Trophoblast cell (in vitro differentiated cells and primary cell): ENCODE data around the gene BLVRB.
"Not testable (repeated sequence)": the region's sequence is repeated elsewhere in the genome, so short reads cannot be mapped to it uniquely, and the experiment has no call there.

ENCODE experiments used
- DNase-seq, 2 donors: peaks; one replicate each; pipeline ENCODE4 v3.0.0-alpha.2; 2016
- H2AFZ ChIP-seq: 2 replicates; pipeline ENCODE4 v1.6.1; 2013; ENCODE audit warnings: low read length, moderate library complexity, mild to moderate bottlenecking; ENCODE audit not compliant: insufficient read depth, poor library complexity
- H2AK5ac ChIP-seq: 2 replicates; pipeline ENCODE4 v1.6.1; 2013; ENCODE audit warnings: mild to moderate bottlenecking, low read length
- H2BK120ac ChIP-seq: 2 replicates; pipeline ENCODE4 v1.6.1; 2013; ENCODE audit warnings: low read length, mild to moderate bottlenecking, moderate library complexity; ENCODE audit not compliant: insufficient read depth, poor library complexity
- H2BK12ac ChIP-seq: 2 replicates; pipeline ENCODE4 v1.6.1; 2013; ENCODE audit warnings: mild to moderate bottlenecking, low read length, moderate library complexity
- H2BK5ac ChIP-seq: 2 replicates; pipeline ENCODE4 v1.6.1; 2013; ENCODE audit warnings: low read length, low read depth, moderate library complexity, mild to moderate bottlenecking; ENCODE audit not compliant: poor library complexity
- H3K14ac ChIP-seq: 2 replicates; pipeline ENCODE4 v1.6.1; 2013; ENCODE audit warnings: mild to moderate bottlenecking, low read length
- H3K18ac ChIP-seq: 2 replicates; pipeline ENCODE4 v1.6.1; 2013; ENCODE audit warnings: mild to moderate bottlenecking, low read length
- H3K23ac ChIP-seq: 2 replicates; pipeline ENCODE4 v1.6.1; 2013; ENCODE audit warnings: low read length
- H3K27ac ChIP-seq: 2 replicates; pipeline ENCODE4 v1.5.1; 2013; ENCODE audit warnings: low read depth, mild to moderate bottlenecking, inconsistent platforms, low read length, moderate library complexity
- H3K27me3 ChIP-seq: 2 replicates; pipeline ENCODE4 v1.6.1; 2013; ENCODE audit warnings: inconsistent platforms, mild to moderate bottlenecking, low read length, moderate library complexity; ENCODE audit not compliant: insufficient read depth
- H3K36me3 ChIP-seq, 2 experiments: 1 replicate in 1 of 2; 2 replicates in 1 of 2; pipeline ENCODE4 v1.6.1; 2013; ENCODE audit warnings: low read length in 2 of 2, mild to moderate bottlenecking in 2 of 2, moderate library complexity in 1 of 2; ENCODE audit not compliant: insufficient read depth in 2 of 2, control insufficient read depth in 1 of 2
- H3K4ac ChIP-seq: 2 replicates; pipeline ENCODE4 v1.6.1; 2013; ENCODE audit warnings: low read depth, mild to moderate bottlenecking, low read length, moderate library complexity
- H3K4me1 ChIP-seq, 2 experiments: 1 replicate in 1 of 2; 2 replicates in 1 of 2; pipeline ENCODE4 v1.6.1; 2013; ENCODE audit warnings: low read length in 2 of 2, mild to moderate bottlenecking in 2 of 2, moderate library complexity in 1 of 2; ENCODE audit not compliant: insufficient read depth in 2 of 2, control insufficient read depth in 1 of 2
- H3K4me2 ChIP-seq: 2 replicates; pipeline ENCODE4 v1.6.1; 2013; ENCODE audit warnings: inconsistent platforms, mild to moderate bottlenecking, low read length, moderate library complexity
- H3K4me3 ChIP-seq: 2 replicates; pipeline ENCODE4 v1.5.1; 2013; ENCODE audit warnings: mild to moderate bottlenecking, low read depth, low read length, inconsistent platforms
- H3K79me1 ChIP-seq: one replicate; pipeline ENCODE4 v1.6.1; 2013; ENCODE audit warnings: low read length
- H3K79me2 ChIP-seq: 2 replicates; pipeline ENCODE4 v1.6.1; 2013; ENCODE audit warnings: low read length, mild to moderate bottlenecking; ENCODE audit not compliant: control insufficient read depth, insufficient read depth, poor library complexity
- H3K9ac ChIP-seq: 2 replicates; pipeline ENCODE4 v1.6.1; 2013; ENCODE audit warnings: mild to moderate bottlenecking, low read length
- H3K9me3 ChIP-seq: 2 replicates; pipeline ENCODE4 v1.6.1; 2013; ENCODE audit warnings: low read depth, mild to moderate bottlenecking, control low read depth, inconsistent platforms, low read length; ENCODE audit not compliant: insufficient read depth
- H4K12ac ChIP-seq: 2 replicates; pipeline ENCODE4 v1.6.1; 2013; ENCODE audit warnings: low read depth, mild to moderate bottlenecking, low read length, moderate library complexity
- H4K8ac ChIP-seq: 2 replicates; pipeline ENCODE4 v1.6.1; 2013; ENCODE audit warnings: low read depth, mild to moderate bottlenecking, low read length, moderate library complexity
- H4K91ac ChIP-seq: one replicate; pipeline ENCODE4 v1.6.1; 2013; ENCODE audit warnings: low read depth, mild to moderate bottlenecking, low read length, moderate library complexity
- WGBS: extraction: QIAGEN DNeasy Blood & Tissue Kit; methylation state at CpG from one replicate; pipeline ENCODE4 v1.1.7; 2013; ENCODE audit warnings: missing lambda C conversion rate; ENCODE audit not compliant: insufficient read length, insufficient coverage; ENCODE audit errors: extremely low coverage; 5-methylcytosine and 5-hydroxymethylcytosine counted together

The BLVRB gene

DNA sequence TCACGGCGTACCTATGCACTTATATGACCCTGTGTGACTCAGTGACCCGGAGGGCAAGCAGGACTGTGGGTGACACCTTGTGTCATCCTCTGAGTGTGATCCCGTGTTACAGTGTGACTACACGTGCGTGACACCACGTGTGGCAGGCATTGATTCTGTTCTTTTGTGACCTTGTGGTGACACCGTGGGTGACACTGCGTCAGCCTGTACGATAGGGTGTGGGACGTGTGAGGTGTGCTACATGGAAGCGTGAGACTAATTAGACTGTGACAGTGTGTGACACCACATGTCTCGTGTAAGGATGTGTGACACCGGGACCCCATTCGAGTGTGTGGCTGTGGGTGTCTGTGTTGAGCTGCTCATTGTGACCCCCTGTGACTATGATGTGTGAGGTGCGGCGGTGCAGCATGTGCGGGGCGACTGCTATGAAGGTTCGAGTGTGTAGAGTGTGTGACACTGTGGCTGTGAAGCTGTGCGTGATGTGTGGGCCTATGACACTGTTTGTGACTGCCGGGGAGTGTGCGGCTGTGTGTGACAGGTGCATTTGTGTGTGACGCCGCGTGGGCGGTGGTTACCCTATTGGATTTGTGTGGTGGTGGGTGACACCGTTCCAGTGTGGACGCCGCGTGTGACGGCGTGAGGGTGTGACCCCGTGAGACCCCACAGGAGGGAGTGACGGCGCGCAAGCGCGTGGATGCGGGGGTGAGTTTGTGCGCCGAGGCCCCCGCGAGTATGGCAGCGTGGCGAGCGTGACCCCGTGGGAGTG is 857 bp upstream of the BLVRB start:
- Histone ChIP-seq H2BK120ac (no peak overlapping the region), H4K12ac (no peak overlapping the region)
- DNase-seq = peak; percentile 87 to 88

DNA sequence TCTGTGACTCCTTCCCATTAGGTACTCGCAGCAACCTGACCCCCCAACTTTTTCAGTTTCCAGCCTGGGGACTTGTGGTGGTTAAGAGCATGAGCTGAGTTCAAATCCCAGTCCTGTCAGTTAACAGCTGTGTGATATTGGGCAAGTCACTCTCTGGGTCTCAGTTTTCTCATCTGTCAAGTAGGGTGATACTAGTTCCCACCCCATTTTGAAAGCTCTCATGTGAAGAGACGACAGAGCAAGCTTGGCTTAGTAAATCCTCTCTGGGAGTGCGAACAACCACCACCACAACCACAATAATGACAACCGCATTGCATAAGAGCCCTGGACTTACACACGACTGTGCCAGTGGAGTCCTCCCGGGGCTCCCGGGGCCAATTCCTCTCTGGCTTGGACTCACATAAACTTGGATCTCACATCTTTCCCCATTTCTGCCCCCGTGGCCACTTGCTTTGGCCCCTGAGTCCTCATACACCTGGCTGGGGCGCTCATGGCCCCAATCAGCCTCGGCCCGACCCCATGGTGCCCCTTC is 454 bp downstream of the BLVRB start:
- H2BK5ac ChIP-seq = no peak overlapping the region
- H2BK120ac ChIP-seq = peak overlapping the region; percentile 75
- no CpG with 5 or more reads among the region's 11 CpGs for WGBS
- H3K36me3 ChIP-seq = no peaks in the 10 kb centered on the region
- no peak overlapping the region for H3K23ac ChIP-seq
- peaks cover 16% of the 10 kb centered on the region for H3K27me3 ChIP-seq
- H3K79me1 ChIP-seq = peaks cover 10% of the 10 kb centered on the region
- peak overlapping the region; percentile 77 for H3K4me3 ChIP-seq
- peak overlapping the region; percentile 1 for H4K91ac ChIP-seq
- peak overlapping the region; percentile 83 for H2AK5ac ChIP-seq
- H3K14ac ChIP-seq = peak overlapping the region; percentile 76
- no peak overlapping the region for H2BK12ac ChIP-seq
- peak overlapping the region; percentile 28 for H3K9ac ChIP-seq
- H3K4me1 ChIP-seq = peaks cover 11 to 16% of the 10 kb centered on the region in 2 experiments
- H3K4me2 ChIP-seq = peak overlapping the region; percentile 74
- H3K18ac ChIP-seq = peak overlapping the region; percentile 31
- peak; percentile 52 to 61 for DNase-seq
- H3K27ac ChIP-seq = no peak overlapping the region
- peak overlapping the region; percentile 6 for H3K4ac ChIP-seq
- H4K8ac ChIP-seq = no peak overlapping the region
- no peaks in the 10 kb centered on the region for H3K79me2 ChIP-seq
- peaks cover 12% of the 10 kb centered on the region for H3K9me3 ChIP-seq
- peak overlapping the region; percentile 53 for H2AFZ ChIP-seq
- no peak overlapping the region for H4K12ac ChIP-seq

More for the DNA sequence above, 857 bp upstream of the BLVRB start:
- peak overlapping the region; percentile 57 for H3K4me2 ChIP-seq
- H4K91ac ChIP-seq = no peak overlapping the region
- H3K9me3 ChIP-seq = peaks cover 12% of the 10 kb centered on the region
- H3K23ac ChIP-seq = no peak overlapping the region
- no peaks in the 10 kb centered on the region for H3K79me2 ChIP-seq
- no CpG with 5 or more reads among the region's 48 CpGs for WGBS
- no peaks in the 10 kb centered on the region for H3K36me3 ChIP-seq
- no peak overlapping the region for H2AFZ ChIP-seq
- no peak overlapping the region for H2AK5ac ChIP-seq
- no peak overlapping the region for H3K4ac ChIP-seq
- no peak overlapping the region for H3K18ac ChIP-seq
- H4K8ac ChIP-seq = no peak overlapping the region
- H2BK12ac ChIP-seq = no peak overlapping the region
- peak overlapping the region; percentile 62 for H3K4me3 ChIP-seq
- no peak overlapping the region for H3K27ac ChIP-seq
- H3K4me1 ChIP-seq = peaks cover 11 to 16% of the 10 kb centered on the region in 2 experiments
- no peak overlapping the region for H3K9ac ChIP-seq
- H3K14ac ChIP-seq = no peak overlapping the region
- no peak overlapping the region for H2BK5ac ChIP-seq
- peaks cover 16% of the 10 kb centered on the region for H3K27me3 ChIP-seq
- H3K79me1 ChIP-seq = peaks cover 10% of the 10 kb centered on the region

DNA sequence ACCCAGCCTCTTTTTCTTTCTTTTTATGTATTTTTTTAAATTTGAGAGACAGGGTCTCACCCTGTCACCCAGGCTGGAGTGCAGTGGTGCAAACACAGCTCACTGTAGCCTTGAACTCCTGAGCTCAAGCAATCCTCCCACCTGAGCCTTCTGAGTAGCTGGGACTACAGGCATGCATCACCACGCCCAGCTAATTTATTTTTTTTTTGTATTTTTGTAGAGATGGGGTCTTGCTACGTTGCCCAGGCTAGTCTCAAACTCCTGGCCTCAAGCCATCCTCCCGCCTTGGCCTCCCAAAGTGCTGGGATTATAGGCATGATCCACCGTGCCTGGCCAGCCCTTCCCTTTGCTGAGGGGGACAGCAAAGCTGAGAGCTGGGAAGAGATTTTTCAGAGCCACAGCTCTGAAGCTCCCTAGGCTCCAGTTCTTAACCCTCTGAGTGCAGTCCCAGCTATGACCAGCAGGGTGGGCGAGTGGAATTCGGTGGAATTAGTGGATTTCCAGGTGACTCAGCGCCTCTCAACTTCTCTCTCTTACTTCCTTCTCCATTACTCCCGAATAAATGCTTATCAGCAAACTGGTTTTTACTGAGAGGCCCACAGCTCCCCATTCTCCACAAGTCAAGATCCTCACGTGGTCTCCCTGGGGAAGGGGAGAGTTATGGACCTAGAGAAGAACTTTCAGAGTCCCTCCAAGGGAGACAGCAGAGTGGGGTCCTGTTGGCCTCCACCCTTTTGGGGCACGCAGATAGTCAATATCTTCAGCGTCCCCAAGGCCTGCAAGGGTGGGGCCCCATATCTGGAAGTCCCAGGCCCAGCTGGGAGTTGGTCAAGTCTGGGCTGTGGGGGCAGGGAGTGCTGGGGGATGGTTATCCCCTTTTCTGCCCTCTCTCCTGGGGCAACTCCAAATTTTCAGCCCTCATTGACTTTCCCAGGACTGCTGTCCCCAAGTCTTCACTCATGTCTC is 1.2 kb downstream of the BLVRB start:
- H4K91ac ChIP-seq = peak overlapping the region; percentile 70
- H3K14ac ChIP-seq = peak overlapping the region; percentile 76
- H3K27me3 ChIP-seq = peaks cover 16% of the 10 kb centered on the region
- H3K4ac ChIP-seq = peak overlapping the region; percentile 6
- H2BK120ac ChIP-seq = peak overlapping the region; percentile 75
- peak overlapping the region; percentile 74 for H3K4me2 ChIP-seq
- peak overlapping the region; percentile 69 for H4K8ac ChIP-seq
- no peak overlapping the region for H3K9ac ChIP-seq
- H2AFZ ChIP-seq = peak overlapping the region; percentile 48
- no peak overlapping the region for H3K23ac ChIP-seq
- peak overlapping the region; percentile 81 for H4K12ac ChIP-seq
- peak overlapping the region; percentile 50 for H2BK5ac ChIP-seq
- H3K9me3 ChIP-seq = peaks cover 12% of the 10 kb centered on the region
- DNase-seq = peak; percentile 95 to 100
- H2AK5ac ChIP-seq = peak overlapping the region; percentile 83
- H2BK12ac ChIP-seq = peak overlapping the region; percentile 79
- peaks cover 10% of the 10 kb centered on the region for H3K79me1 ChIP-seq
- H3K18ac ChIP-seq = peak overlapping the region; percentile 29
- no peak overlapping the region for H3K4me3 ChIP-seq
- no peaks in the 10 kb centered on the region for H3K79me2 ChIP-seq
- no CpG with 5 or more reads among the region's 11 CpGs for WGBS
- H3K4me1 ChIP-seq = peaks cover 11 to 16% of the 10 kb centered on the region in 2 experiments
- no peaks in the 10 kb centered on the region for H3K36me3 ChIP-seq
- peak overlapping the region; percentile 26 for H3K27ac ChIP-seq

DNA sequence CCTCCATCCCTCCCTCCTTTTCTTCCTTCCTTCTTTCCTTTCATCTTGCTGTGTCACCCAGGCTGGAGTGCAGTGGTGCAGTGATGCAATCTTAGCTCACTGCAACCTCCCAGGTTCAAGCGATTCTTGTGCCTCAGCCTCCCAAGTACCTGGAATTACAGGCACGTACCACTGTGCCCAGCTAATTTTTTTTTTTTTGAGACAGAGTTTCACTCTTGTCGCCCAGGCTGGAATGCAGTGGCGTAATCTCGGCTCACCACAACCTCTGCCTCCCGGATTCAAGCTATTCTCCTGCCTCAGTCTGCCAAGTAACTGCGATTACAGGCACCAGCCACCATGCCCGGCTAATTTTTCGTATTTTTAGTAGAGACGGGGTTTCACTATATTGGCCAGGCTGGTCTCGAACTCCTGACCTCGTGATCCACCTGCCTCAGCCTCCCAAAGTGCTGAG is 1.9 kb downstream of the BLVRB start:
- not testable (repeated sequence) for H3K9ac ChIP-seq, H2BK120ac ChIP-seq, H3K36me3 ChIP-seq, H4K8ac ChIP-seq, H3K4ac ChIP-seq, H3K79me2 ChIP-seq, H4K91ac ChIP-seq, H3K18ac ChIP-seq, H4K12ac ChIP-seq, H3K14ac ChIP-seq, H2AFZ ChIP-seq, H2BK12ac ChIP-seq, H2AK5ac ChIP-seq, H3K4me3 ChIP-seq, H3K4me2 ChIP-seq, H3K27ac ChIP-seq, H3K23ac ChIP-seq, H2BK5ac ChIP-seq
- Histone ChIP-seq H3K79me1 (peaks cover 10% of the 10 kb centered on the region), H3K9me3 (peaks cover 12% of the 10 kb centered on the region), H3K4me1 (peaks cover 11 to 16% of the 10 kb centered on the region in 2 experiments), H3K27me3 (peaks cover 16% of the 10 kb centered on the region)
- DNase-seq = peak; percentile 72 to 87
- no CpG with 5 or more reads among the region's 12 CpGs for WGBS
